DOHH2 (cell line): ENCODE data around the gene ITPR1.

Experiments
- H3F3A ChIP-seq: fragments of 200-600 bp; sonication (generic), shearing (Covaris generic); 2 replicates; pipeline ENCODE4 v1.6.0; 2016; ENCODE audit warnings: antibody characterized with exemption, mild to moderate bottlenecking; ENCODE audit not compliant: control insufficient read depth, insufficient read depth
- H3K27ac ChIP-seq: fragments of 200-600 bp; sonication (generic); 2 replicates; pipeline ENCODE4 v1.5.1; 2014; ENCODE audit warnings: low read depth, mild to moderate bottlenecking, low read length, moderate library complexity
- H3K27me3 ChIP-seq: fragments of 200-600 bp; sonication (generic); 2 replicates; pipeline ENCODE4 v1.6.1; 2014; ENCODE audit warnings: mild to moderate bottlenecking, low read length, mixed read lengths; ENCODE audit not compliant: control insufficient read depth
- H3K36me3 ChIP-seq: fragments of 200-600 bp; sonication (generic); 2 replicates; pipeline ENCODE4 v1.6.1; 2014; ENCODE audit warnings: mild to moderate bottlenecking, low read length, moderate library complexity, mixed read lengths; ENCODE audit not compliant: control insufficient read depth
- H3K4me1 ChIP-seq: fragments of 200-600 bp; sonication (generic); 2 replicates; pipeline ENCODE4 v1.6.1; 2014; ENCODE audit warnings: mild to moderate bottlenecking, low read length, mixed read lengths; ENCODE audit not compliant: control insufficient read depth
- H3K4me2 ChIP-seq: fragments of 200-600 bp; sonication (generic); 2 replicates; pipeline ENCODE4 v1.6.0; 2014; ENCODE audit warnings: mild to moderate bottlenecking, low read length, moderate library complexity
- H3K4me3 ChIP-seq: fragments of 200-600 bp; sonication (generic); 2 replicates; pipeline ENCODE4 v1.5.1; 2014; ENCODE audit warnings: mild to moderate bottlenecking, low read length, mixed read lengths
- H3K79me2 ChIP-seq: fragments of 200-600 bp; sonication (generic); 2 replicates; pipeline ENCODE4 v1.6.1; 2014; ENCODE audit warnings: mild to moderate bottlenecking, low read length, mixed read lengths; ENCODE audit not compliant: control insufficient read depth
- H3K9me2 ChIP-seq: fragments of 200-600 bp; sonication (generic); replicated peaks from 2 replicates; pipeline ENCODE4 v1.6.1; 2014; ENCODE audit warnings: mild to moderate bottlenecking, low read length, mixed read lengths; ENCODE audit not compliant: control insufficient read depth
- H3K9me3 ChIP-seq: fragments of 200-600 bp; sonication (generic); 2 replicates; pipeline ENCODE4 v1.6.1; 2014; ENCODE audit warnings: antibody characterized with exemption, low read length, mixed read lengths; ENCODE audit not compliant: control insufficient read depth, insufficient read depth
- H4K20me1 ChIP-seq: fragments of 200-600 bp; sonication (generic); 2 replicates; pipeline ENCODE4 v1.6.0; 2014; ENCODE audit warnings: low read depth, mild to moderate bottlenecking, antibody characterized with exemption, low read length, moderate library complexity; ENCODE audit not compliant: control insufficient read depth, insufficient read depth
- EZH2phosphoT487 ChIP-seq: fragments of 200-600 bp; sonication (generic); IDR thresholded peaks from 2 replicates; pipeline ENCODE4 v1.6.1; 2017; ENCODE audit warnings: borderline replicate concordance, mild to moderate bottlenecking, antibody characterized with exemption, low read length, moderate library complexity, mixed read lengths
- TF ChIP-seq, protein P1 (sequence below): fragments of 200-600 bp; sonication (generic); IDR thresholded peaks from one replicate; pipeline ENCODE4 v1.5.1; 2014; ENCODE audit warnings: antibody characterized with exemption, mild to moderate bottlenecking, low read depth, low read length; ENCODE audit not compliant: poor library complexity, severe bottlenecking

Gene ITPR1

DNA sequence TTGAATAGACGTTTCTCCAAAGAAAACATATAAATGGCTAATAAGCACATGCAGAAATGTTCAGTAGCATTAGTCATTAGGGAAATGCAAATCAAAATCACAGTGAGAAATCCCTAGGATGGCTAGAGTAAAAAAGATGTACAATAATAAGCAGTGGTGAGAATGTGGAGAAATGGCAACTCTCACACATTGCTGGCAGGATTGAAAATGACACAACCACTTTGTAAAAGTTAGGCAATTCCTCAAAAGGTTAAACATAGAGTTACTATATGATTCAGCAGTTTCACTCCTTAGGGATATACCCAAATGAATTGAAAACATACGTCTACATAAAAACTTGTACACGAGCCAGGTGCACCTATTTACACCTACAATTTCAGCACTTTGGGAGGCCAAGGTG is 108.7 kb downstream of the ITPR1 start:
- no peak overlapping the region for H3K4me2 ChIP-seq
- H3F3A ChIP-seq: no peaks in the 10 kb centered on the region
- H3K9me2 ChIP-seq: no peaks in the 10 kb centered on the region
- no peak overlapping the region for H3K4me3 ChIP-seq
- no peaks in the 10 kb centered on the region for H3K9me3 ChIP-seq
- H3K27ac ChIP-seq: no peak overlapping the region
- H3K79me2 ChIP-seq: peaks cover 3% of the 10 kb centered on the region; the same call in 1 of the 2 replicates
- H3K27me3 ChIP-seq: no peaks in the 10 kb centered on the region
- no peaks in the 10 kb centered on the region for H4K20me1 ChIP-seq
- H3K36me3 ChIP-seq: no peaks in the 10 kb centered on the region
- H3K4me1 ChIP-seq: no peaks in the 10 kb centered on the region
- TF ChIP-seq EZH2phosphoT487: no peak
- TF ChIP-seq, protein P1, sequence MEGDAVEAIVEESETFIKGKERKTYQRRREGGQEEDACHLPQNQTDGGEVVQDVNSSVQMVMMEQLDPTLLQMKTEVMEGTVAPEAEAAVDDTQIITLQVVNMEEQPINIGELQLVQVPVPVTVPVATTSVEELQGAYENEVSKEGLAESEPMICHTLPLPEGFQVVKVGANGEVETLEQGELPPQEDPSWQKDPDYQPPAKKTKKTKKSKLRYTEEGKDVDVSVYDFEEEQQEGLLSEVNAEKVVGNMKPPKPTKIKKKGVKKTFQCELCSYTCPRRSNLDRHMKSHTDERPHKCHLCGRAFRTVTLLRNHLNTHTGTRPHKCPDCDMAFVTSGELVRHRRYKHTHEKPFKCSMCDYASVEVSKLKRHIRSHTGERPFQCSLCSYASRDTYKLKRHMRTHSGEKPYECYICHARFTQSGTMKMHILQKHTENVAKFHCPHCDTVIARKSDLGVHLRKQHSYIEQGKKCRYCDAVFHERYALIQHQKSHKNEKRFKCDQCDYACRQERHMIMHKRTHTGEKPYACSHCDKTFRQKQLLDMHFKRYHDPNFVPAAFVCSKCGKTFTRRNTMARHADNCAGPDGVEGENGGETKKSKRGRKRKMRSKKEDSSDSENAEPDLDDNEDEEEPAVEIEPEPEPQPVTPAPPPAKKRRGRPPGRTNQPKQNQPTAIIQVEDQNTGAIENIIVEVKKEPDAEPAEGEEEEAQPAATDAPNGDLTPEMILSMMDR: no peak

DNA sequence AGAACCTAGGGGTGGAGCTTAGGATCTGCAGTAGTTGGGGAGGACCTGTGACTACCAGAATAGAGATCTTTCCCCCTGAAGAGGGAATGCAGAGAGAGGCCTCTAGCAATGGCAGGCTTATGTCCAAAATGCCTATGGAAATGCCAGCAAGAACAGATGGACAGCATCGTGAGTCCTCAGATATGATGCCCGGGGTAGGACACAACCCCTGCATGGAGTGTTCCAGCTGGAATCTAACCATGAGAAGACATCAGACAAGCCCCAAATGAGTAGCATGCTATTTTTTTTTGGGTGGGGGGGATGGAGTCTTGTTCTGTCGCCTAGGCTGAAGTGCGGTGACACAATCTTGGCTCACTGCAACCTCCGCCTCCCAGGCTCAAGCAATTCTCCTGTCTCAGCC is 111.5 kb downstream of the ITPR1 start:
- TF ChIP-seq EZH2phosphoT487: no peak
- TF ChIP-seq, protein P1: no peak
- H3F3A ChIP-seq: no peaks in the 10 kb centered on the region
- no peaks in the 10 kb centered on the region for H3K9me3 ChIP-seq
- H3K27ac ChIP-seq: no peak overlapping the region
- no peak overlapping the region for H3K4me3 ChIP-seq
- H3K9me2 ChIP-seq: no peaks in the 10 kb centered on the region
- peaks cover 3% of the 10 kb centered on the region; the same call in 1 of the 2 replicates for H3K79me2 ChIP-seq
- no peaks in the 10 kb centered on the region for H3K4me1 ChIP-seq
- no peak overlapping the region for H3K4me2 ChIP-seq
- H4K20me1 ChIP-seq: no peaks in the 10 kb centered on the region
- H3K27me3 ChIP-seq: no peaks in the 10 kb centered on the region
- H3K36me3 ChIP-seq: no peaks in the 10 kb centered on the region

GRCh38 chr3:4606911-4607310 is 113.8 kb downstream of the ITPR1 start:
- Histone ChIP-seq H3K36me3 (no peaks in the 10 kb centered on the region), H3K4me3 (no peak overlapping the region), H3K27ac (no peak overlapping the region), H3K9me3 (no peaks in the 10 kb centered on the region), H3K9me2 (no peaks in the 10 kb centered on the region), H3K27me3 (no peaks in the 10 kb centered on the region), H3K4me1 (no peaks in the 10 kb centered on the region), H4K20me1 (no peaks in the 10 kb centered on the region), H3K4me2 (no peak overlapping the region), H3K79me2 (no peaks in the 10 kb centered on the region; the same call in 1 of the 2 replicates), H3F3A (no peaks in the 10 kb centered on the region)
- no peak for TF ChIP-seq EZH2phosphoT487
- TF ChIP-seq, protein P1: no peak

GRCh38 chr3:4613366-4613765 is 120.2 kb downstream of the ITPR1 start:
- H3K9me2 ChIP-seq: no peaks in the 10 kb centered on the region
- no peaks in the 10 kb centered on the region for H3K36me3 ChIP-seq
- H3K4me1 ChIP-seq: no peaks in the 10 kb centered on the region
- no peaks in the 10 kb centered on the region for H3F3A ChIP-seq
- H3K27ac ChIP-seq: no peak overlapping the region
- no peaks in the 10 kb centered on the region for H3K9me3 ChIP-seq
- H3K4me2 ChIP-seq: no peak overlapping the region
- H3K4me3 ChIP-seq: no peak overlapping the region
- no peaks in the 10 kb centered on the region for H3K27me3 ChIP-seq
- H4K20me1 ChIP-seq: no peaks in the 10 kb centered on the region
- TF ChIP-seq, protein P1: no peak
- no peak for TF ChIP-seq EZH2phosphoT487
- no peaks in the 10 kb centered on the region for H3K79me2 ChIP-seq
